Iris pigment epithelial cell (primary cell): ENCODE results near the gene SDK1.
"Not testable (repeated sequence)": the region's sequence is repeated elsewhere in the genome, so short reads cannot be mapped to it uniquely, and the experiment has no call there.

Source experiments
- DNase-seq: peaks from one replicate; pipeline ENCODE4 v3.0.0-alpha.2; 2011; ENCODE audit warnings: low read depth

Gene SDK1

GRCh38 chr7:4226524-4226882 is 925.5 kb downstream of the SDK1 start:
- no peak for DNase-seq

- no peak for DNase-seq
Observed at GRCh38 chr7:4227105-4228010, 926.3 kb downstream of the SDK1 start.

- no peak for DNase-seq
Observed at GRCh38 chr7:4230352-4230751, 929.3 kb downstream of the SDK1 start.

- DNase-seq, result no peak
Observed at GRCh38 chr7:4233146-4233545, 932.1 kb downstream of the SDK1 start.

GRCh38 chr7:4233621-4234497 is 932.8 kb downstream of the SDK1 start:
- DNase-seq, result no peak

GRCh38 chr7:4234498-4234855 is 933.4 kb downstream of the SDK1 start:
- no peak for DNase-seq

- no peak for DNase-seq
Observed at GRCh38 chr7:4234886-4235285, 933.8 kb downstream of the SDK1 start.

- DNase-seq, result no peak
Observed at GRCh38 chr7:4235596-4235995, 934.5 kb downstream of the SDK1 start.

- DNase-seq, result no peak
Observed at GRCh38 chr7:4236389-4236788, 935.3 kb downstream of the SDK1 start.

- not testable (repeated sequence) for DNase-seq
Observed at GRCh38 chr7:4236873-4237272, 935.8 kb downstream of the SDK1 start.

GRCh38 chr7:4237296-4238235 is 936.5 kb downstream of the SDK1 start:
- no peak for DNase-seq

GRCh38 chr7:4238861-4239260 is 937.8 kb downstream of the SDK1 start:
- DNase-seq, result no peak

- no peak for DNase-seq
Observed at GRCh38 chr7:4240042-4240441, 939.0 kb downstream of the SDK1 start.

- DNase-seq, result no peak
Observed at GRCh38 chr7:4240520-4241303, 939.7 kb downstream of the SDK1 start.

- no peak for DNase-seq
Observed at GRCh38 chr7:4241304-4241612, 940.2 kb downstream of the SDK1 start.

GRCh38 chr7:4241791-4242190 is 940.7 kb downstream of the SDK1 start:
- no peak for DNase-seq

GRCh38 chr7:4242706-4243105 is 941.7 kb downstream of the SDK1 start:
- DNase-seq, result no peak

GRCh38 chr7:4244041-4244440 is 943.0 kb downstream of the SDK1 start:
- no peak for DNase-seq

- DNase-seq, result no peak
Observed at GRCh38 chr7:4244635-4245034, 943.6 kb downstream of the SDK1 start.

- no peak for DNase-seq
Observed at GRCh38 chr7:4245135-4245865, 944.2 kb downstream of the SDK1 start.
